T-helper 2 cell (primary cell): ENCODE measurements around the gene POLK.
A peak's percentile ranks its signal among the peaks of the same experiment; 100 is the strongest.
"Not testable (repeated sequence)": the region's sequence is repeated elsewhere in the genome, so short reads cannot be mapped to it uniquely, and the experiment has no call there.

Experiments used
- DNase-seq, 5 experiments: peaks; one replicate each; pipeline versions ENCODE4 v3.0.0 to v3.0.0-alpha.2; 2012 to 2022

Gene POLK

DNA sequence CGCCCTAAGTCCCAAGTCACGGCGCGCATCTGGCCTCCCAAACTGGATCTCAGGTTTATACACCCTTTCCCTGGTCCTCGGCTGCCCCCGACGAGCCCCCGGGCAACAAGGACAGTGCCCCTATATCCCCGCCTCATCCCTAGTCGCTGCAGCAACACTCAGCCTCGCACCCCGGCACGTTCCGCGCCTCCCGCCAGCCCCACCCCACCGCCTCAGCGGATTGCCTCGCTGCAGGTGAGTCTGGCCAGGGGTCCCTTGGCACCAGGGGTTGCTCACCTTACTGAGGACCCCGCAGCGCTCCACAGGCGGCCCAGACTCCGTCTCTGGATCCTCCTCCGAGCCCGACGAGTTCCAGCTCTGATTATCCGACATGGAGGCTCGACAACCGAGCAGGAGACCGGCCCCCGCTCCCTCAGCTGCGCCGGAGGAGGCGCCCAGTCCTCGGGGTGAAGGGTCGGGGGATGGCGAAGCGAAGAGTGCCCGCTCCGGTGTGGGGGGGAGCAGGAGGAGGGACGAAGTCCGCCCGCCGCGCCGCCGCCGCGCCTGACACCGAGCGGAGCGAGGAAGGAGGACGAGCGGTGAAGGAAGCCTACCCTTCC is 756 bp upstream of the POLK start:
- DNase-seq = peak; percentile 2 to 48 (median 32)

DNA sequence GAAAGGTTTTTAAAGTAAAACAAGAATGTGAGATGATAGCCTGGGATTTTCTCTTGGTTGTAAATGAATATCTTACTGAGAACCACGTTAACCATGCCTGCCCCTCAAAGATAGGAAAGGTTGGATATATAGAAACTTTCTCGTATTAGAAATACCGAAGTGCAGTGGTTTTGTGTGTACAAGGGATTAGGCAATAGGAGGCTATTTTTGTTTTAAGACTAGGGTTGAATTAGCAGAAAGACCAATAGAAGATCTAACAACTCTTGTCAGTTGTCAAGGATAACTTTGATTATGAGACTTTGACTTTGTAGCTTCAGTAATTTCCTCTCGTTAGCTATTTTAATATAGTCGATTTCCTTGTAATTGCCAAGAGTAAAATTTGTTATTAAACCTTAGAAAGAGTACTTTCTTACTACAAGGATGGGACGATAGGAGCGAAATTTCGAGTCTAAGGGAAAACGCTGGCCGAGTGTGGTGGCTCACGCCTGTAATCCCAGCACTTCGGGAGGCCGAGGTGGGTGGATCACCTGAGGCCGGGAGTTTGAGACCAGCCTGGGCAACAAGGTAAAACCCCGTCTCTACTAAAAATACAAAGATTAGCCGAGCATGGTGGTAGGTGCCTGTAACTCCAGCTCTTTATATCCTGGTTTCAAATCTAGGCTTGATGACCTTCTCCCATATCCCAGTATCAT is 838 bp downstream of the POLK start:
- DNase-seq = no peak

DNA sequence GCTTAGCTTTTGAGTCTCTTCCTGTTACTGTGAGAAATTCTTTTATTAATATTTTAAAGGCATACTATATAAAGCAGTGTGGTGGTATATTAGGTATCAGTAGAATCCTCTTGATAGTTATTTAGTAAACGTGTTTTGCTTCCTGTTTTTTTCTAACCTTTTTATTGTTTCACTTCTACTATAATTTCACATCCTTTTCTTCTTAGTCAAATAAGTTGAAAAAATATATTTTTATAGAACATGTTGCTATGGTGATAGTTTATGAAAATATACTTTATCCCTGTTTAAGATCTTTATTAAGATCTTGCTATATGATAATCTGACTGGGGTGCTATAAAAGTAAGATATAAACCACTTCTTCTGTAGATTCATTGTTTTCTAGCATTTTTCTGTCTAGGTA is 2.1 kb downstream of the POLK start:
- no peak for DNase-seq

DNA sequence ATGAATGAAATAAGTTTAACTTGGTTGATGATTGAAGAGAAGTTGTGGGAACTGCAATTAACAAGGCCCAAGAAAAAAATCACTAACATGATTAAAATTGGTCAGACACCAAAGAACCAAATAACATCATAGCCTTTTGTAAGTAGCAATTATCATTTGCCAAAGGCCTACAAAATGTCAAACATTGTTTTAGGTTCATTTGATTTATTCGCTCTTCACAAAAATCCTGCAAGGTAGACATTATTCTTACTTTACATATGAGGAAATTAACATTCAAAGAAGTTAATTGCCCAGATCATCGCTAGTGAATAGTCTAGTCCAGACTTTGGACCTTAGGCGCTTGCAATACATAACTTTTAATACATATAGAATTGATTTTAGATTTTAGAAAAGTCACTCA is 2.6 kb downstream of the POLK start:
- no peak for DNase-seq

DNA sequence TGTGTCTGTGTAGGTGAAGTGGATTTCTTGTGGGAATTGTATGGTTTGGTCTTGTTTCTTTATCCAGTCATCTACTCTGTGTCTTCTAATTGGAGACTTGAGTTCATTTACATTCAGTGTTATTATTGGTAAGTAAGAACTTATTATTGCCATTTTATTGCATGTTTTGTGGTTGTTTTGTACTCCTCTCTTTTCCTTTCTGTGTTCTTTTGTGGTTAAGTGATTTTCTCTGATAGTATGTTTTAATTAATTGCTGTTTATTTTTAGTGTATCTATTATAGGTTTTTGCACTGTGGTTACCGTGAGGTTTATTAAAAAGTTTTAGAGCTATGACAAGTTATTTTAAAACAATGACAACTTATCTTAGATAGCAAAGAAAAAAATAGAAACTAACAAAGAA is 8.1 kb downstream of the POLK start:
- DNase-seq = peak in 1 of 5 experiments; percentile 26

DNA sequence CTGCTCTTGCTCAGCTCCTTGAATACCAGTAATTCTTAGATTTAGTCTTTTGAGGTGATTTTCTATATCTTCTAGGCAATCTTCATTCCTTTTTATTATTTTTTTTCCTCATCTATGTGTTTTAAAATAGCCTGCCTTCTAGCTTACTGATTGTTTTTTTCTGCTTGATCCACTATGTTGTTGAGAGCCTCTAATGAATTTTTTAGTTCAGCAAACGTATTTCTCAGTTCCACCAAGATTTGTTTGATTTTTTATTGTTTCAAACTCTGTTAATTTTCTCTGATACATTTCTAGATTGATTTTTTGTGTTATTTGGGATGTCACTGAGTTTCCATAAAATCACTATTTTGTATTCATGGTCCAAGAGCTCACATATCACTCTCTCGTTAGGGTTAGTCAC is 9.5 kb downstream of the POLK start:
- DNase-seq = no peak

DNA sequence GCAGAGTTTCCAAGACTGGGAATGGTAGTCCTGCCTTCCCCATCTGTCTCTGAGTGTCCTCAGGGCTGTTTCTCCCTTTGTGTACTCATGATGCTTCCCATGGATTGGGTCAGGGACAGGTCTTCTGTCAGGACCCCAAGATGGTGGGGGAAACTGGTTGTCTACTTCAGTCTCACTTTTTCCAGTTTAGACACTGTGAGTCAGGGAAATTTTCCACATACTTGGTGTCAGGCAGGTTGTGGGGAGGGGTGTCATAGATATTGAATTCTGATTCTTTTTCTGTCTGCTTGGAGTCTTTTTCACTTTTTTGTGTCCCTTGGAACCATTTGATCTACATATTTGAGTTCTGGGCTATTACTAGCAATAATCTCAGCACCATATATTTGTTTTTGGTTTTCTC is 10.3 kb downstream of the POLK start:
- DNase-seq = no peak

DNA sequence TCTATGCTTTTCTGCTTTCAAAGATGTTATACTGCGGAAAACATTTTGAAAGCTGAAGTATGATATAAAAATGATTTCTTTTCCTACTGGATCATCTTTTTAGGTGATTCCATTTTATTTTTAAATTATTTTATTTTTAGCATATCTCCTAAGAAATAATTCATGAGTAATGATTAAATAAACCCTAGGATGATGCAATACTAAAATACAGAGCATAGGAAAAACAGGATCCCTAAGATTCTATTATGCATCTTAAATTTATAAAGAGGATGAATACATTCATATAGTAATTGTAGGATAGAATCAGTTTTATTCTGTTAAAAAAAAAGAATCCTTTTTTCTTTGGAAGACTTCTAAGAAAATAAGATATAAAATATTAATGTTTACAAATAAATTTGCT is 10.9 kb downstream of the POLK start:
- no peak for DNase-seq

DNA sequence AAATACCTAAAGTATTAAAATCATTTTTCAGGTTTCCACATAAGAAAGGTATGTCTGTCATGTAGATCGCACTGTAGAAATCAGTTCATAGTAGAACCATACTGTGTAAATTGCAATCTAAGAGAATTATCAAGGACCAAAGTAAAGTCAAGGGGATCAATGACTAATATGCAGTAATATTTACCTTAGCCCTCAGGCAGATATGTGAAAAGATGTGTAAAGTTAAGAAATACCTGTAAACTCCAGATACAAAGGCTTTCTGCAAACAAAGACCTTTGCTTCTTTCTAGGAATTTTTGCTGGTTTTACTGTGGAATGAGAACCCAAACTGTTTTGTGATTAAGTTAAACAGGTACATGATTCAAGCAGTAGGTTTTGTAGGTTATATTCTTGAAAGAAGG is 11.6 kb downstream of the POLK start:
- no peak for DNase-seq

DNA sequence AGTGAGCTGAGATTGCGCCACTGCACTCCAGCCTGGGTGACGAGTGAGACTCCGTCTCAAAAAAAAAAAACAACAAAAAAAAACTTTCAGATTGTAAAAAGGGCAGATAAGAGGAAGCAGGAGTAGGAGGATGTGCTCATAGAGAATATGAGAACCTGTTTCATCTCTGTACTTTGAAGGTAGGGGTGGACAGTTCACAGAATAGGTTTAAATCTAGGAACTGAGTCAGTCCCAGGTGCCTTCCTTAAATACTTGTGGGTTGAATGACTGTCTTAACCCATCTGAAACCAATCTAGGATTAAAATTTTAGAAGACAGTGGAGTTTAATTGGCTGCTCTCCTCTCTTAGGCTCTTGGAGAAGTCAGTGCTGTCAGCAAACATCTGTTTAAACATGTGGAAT is 12.4 kb downstream of the POLK start:
- DNase-seq = peak in 1 of 5 experiments; percentile 46

DNA sequence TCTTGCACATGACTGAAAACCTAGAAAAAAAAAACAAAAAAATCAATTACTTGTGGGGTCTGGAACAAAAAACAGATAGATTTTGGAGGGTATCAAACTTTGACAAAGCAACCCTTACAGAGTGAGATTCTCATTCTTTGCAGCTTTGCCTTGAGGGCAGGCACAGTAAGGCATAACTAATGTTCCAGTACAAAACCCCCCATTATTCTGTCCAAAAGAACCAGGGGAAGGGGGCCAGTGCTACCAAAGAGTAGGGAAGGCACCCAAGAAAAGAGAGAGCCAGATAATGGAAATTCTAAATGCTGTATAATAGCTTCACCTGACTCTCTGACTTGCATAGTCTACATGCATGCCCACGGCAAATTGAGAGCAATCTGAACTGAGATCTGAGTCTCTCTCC is 12.9 kb downstream of the POLK start:
- no peak for DNase-seq

DNA sequence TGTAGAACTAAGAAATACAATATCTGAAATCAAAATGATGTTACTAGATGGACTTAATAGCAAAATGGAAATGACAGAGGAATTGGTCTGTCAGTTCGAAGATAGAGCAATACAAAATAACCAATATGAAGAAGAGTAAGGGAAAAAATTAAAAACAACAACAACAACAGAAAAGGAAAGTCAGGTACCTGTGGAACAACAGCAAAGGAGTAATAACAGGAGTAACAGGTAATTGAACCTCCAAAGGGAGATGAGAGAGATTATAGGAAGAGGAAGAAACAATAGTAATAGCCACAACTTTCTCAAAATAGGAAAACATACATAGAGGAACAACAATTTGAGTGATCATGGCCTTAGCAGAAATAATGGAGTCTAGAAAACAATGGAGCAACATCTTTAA is 13.7 kb downstream of the POLK start:
- no peak for DNase-seq

DNA sequence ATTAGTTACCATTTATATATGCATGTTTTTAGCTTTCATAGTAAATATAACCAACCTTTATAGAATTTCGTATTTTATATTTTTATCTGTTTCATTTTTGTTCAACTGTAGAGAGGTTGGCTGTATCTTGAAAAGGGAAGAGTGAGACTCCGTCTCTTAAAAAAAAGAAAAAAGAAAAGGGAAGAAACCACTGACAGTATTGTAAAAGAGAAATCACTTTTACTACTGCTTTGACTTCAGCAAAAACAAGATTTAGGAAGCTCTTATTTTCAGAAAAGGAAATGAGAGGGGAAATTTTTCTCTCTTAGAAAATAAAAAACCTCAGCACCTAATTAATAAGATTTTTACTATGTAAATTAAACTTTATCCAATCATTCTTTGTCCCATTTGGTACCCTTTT is 14.4 kb downstream of the POLK start:
- DNase-seq = no peak

DNA sequence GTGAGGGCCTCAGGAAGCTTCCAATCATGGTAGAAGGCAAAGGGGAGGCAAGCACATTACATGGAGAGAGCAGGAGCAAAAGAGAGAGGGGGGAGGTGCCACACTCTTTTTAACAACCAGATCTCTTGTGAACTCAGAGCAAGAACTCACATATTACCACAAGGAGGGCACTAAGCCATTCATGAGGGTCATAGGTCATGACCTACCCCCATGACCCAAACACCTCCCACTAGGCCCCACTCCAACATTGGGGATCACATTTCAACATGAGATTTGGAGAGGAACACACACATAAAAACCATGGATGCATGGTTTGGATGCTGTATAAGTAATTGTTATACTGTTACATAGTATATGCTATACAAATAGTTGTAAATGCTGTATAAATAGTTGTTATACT is 17.5 kb downstream of the POLK start:
- no peak for DNase-seq

DNA sequence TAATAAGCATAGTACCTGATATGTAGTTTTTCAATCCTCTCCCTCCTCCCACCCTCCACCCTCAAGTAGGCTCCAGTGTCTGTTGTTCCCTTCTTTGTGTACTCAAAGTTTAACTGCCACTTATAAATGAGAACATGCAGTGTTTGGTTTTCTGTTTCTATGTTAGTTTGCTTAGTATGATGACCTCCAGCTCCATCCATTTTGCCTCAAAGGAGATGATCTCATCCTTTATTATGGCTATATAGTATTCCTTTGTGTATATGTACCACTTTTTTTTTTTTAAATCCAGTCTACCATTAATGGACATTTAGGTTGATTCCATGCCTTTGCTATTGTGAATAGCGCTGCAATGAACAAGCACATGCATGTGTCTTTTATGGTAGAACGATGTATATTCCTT is 20.5 kb downstream of the POLK start:
- no peak for DNase-seq

DNA sequence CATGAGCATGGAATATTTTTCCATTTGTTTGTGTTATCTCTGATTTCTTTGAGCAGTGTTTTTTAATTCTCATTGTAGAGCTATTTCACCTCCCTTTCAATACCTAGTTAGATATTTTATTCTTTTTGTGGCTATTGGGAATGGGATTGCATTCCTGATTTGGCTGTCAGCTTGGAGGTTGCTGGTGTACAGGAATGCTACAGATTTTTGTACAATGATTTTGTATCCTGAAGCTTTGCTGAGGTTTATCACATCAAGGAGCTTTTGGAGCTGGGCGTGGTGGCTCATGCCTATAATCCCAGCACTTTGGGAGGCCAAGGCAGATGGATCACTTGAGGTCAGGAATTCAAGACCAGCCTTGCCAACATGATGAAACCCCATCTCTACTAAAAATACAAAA is 22.0 kb downstream of the POLK start:
- DNase-seq = not testable (repeated sequence)

DNA sequence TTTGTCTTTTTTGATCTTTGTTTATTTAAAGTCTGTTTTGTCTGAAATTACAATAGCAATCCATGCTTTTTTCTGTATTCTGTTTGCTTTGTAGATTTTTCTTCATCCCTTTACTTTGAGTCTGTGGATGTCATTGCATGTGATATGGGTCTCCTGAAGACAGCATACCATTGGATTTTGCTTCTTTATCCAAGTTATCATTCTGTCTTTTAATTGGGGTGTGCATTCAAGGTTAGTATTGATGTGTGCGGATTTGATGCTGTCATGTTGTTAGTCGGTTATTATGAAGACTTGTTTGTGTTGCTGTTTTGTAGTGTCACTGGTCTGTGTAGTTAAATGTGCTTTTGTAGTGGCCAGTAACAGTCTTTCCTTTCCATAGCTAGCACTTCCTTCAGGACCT is 23.0 kb downstream of the POLK start:
- DNase-seq = no peak

DNA sequence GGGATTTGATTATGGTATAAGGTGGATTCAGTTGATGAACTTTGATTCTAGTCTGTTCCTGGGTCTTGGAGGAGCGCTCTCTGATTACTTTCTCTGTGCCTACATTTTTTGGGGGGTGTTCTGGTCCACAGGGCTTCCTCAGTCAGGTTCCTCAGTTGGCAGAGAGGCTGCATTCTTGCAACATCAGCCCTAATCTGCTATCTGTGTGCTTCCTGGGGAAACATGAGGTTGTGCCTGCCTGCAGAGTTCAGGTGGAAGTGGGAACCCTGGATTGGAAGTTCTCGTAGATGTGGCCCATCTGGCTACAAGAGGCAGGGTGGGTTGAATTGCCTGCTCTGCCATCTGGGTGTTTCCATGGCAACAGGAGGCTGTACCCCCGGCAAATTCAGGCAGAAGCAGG is 24.5 kb downstream of the POLK start:
- DNase-seq = no peak

DNA sequence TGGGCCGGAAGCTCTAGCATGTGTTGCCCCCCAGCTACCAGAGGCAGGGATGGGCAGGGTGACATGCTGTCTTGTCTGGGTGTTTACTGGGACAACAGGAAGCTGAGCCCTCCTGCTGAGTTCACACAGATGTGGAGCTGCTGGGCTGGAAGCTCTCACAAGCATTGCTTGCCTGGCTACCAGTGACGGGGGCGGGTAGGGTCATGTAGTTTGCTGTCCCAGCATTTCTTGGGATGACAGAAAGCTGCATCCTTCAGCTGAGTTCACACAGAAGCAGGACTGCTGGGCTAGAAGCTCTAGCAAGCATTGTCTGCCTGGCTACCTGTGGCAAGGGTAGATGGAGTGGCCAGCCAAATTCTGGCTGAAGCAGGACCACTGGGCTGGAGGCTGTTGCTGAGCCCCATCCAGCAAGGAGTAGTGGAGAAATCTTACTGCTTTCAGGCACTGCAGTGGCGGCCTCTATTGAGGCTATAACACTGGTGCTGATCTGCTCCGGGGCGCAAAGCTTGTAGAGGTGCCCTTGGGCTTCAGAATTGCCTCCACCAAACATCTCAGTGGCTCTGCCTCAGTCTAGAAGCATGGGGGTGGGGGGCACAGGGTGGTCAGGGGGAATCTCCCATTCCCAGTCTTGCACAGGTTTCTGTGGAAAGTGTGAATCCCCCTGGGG is 25.1 kb downstream of the POLK start:
- DNase-seq = no peak

DNA sequence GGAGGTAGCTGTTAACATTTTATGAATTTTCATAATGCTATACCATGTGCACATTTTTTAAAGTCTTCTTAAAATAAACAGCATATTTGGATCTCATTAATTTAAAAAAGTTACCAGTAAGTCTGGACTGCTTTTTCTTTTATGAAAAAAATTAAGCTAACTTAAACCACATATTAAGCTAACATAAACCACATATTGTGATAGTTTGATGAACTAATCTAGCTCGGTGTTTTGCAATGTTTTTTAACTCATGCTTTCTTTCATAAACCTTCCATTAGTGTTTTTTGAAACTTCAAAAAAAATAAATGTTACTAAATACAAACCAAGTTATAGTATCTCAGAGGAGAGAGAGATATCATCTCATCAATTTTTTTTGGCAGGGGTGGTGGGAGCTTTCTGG is 26.5 kb downstream of the POLK start:
- DNase-seq = no peak

DNA sequence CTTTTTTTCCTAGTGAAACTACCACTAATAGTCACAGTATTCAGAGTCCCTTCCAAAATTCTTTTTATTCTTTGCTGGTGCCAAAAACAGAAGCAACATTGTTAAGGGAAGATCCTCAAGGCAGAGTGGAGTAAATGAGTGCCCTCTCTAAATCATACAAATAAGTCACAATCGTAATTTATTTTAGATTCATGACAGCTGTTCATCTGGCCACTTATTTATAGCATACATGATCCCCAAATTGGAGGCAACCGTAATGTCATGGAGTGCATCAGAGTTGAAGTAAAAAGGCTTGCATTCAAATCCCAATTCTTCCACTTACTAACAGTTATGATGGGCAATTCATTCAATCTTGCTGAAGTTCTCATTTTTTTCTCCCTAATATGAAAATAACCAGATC is 33.4 kb downstream of the POLK start:
- no peak for DNase-seq

DNA sequence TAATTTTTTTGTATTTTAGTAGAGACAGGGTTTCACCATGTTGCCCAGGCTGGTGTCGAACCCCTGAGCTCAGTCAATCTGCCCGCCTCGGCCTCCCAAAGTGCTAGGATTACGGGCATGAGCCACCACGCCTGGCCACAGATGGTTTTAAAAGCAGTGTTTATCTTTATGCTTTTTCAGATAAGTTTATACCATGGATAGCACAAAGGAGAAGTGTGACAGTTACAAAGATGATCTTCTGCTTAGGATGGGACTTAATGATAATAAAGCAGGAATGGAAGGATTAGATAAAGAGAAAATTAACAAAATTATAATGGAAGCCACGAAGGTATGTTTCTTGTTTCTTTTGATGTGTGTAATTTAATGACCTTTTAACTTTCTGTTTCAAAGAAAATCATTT is 35.1 kb downstream of the POLK start:
- DNase-seq = no peak

DNA sequence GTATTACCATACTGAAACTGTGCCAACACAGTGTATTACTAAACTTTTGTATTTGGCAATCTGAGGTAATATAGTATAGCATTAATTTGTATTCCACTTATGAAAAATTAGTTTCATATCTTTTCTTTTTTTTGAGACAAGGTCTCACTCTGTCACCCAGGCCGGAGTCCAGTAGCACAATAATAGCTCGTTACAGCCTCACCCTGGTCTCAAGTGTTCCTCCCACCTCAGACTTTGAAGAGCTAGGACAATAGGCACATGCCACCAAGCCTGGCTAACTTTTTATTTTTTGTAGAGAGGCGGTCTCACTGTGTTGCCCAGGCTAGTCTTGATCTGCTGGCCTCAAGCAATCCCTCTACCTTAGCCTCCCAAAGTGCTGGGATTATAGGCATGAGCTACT is 36.1 kb downstream of the POLK start:
- DNase-seq = no peak

DNA sequence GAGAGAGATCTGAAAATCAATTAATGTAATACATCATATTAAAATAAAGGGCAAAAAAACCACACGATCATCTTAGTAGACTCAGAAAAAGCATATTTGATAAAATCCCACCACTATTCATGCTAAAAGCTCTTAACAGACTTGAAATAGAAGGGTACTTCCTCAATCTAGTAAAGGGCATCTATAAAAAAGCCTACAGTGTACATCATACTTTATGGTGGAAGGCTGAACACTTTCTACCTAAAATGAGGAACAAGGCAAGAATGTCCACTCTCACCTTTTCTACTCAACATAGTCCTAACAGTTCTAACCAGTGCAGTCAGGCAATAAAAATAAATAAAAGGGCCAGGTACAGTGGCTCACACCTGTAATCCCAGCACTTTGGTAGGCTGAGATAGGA is 38.9 kb downstream of the POLK start:
- no peak for DNase-seq

DNA sequence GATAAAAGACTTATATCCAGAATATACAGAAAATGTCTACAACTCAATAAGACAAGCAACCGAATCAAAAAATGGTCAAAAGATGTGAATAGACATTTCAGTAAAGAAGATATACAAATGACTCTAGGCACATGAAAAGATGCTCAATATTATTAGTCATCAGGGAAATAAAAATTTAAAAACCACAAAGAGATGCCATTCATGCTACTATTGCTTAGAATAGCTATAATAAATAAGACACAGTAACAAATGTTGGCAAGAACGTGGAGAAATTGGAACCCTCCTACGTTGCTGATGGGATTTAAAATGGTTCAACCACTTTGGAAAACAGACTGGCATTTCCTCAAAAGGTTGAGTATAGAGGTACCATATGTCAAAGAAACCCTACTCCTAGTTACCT is 39.8 kb downstream of the POLK start:
- DNase-seq = no peak
